ENCODE results near the gene OGDHL.

The OGDHL gene

DNA sequence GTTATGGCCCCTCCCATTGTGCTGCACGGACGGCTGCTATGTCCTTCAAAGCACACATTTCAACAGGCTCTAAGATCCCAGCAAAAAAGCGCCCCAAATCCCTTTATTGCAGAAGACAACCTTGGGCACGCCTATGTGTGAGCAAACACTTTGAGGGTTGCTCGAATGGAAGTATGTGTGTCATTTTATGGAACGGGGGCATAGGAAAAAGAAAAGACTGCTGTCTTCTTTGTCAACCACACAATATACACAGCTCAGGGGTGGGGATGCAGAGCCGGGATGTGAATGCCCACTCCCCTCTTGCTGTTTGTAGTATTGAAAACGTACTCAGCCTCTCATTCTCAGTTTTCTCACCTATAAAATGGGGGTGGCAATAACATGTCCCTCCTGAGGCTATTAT lies 50.6 kb downstream of the OGDHL start:
- Histone ChIP-seq H3K9ac (ENCODE audit: low read depth, low read length) (no peak overlapping the region), H3K9me3 (ENCODE audit: insufficient read depth, low read depth, low read length) (peaks cover 8% of the 10 kb centered on the region), H3K4me3 (ENCODE audit: low read length) (no peak overlapping the region), H3K36me3 (ENCODE audit: insufficient read depth, low read length) (no peaks in the 10 kb centered on the region), H3K27me3 (ENCODE audit: insufficient read depth, low read length) (no peaks in the 10 kb centered on the region; the same call in 1 of the 2 replicates), H3K27ac (ENCODE audit: low read depth, low read length) (no peak overlapping the region), H3K4me1 (ENCODE audit: insufficient read depth, low read length) (no peaks in the 10 kb centered on the region)
- WGBS, result 90% methylated on average over 7 of the region's 8 CpGs

- Histone ChIP-seq H3K4me3 (ENCODE audit: low read length) (no peak overlapping the region), H3K9ac (ENCODE audit: low read depth, low read length) (no peak overlapping the region), H3K4me1 (ENCODE audit: insufficient read depth, low read length) (no peaks in the 10 kb centered on the region), H3K27ac (ENCODE audit: low read depth, low read length) (no peak overlapping the region), H3K9me3 (ENCODE audit: insufficient read depth, low read depth, low read length) (peaks cover 8% of the 10 kb centered on the region), H3K27me3 (ENCODE audit: insufficient read depth, low read length) (no peaks in the 10 kb centered on the region; the same call in 1 of the 2 replicates), H3K36me3 (ENCODE audit: insufficient read depth, low read length) (no peaks in the 10 kb centered on the region)
- 96% methylated on average over 6 of the region's 6 CpGs for WGBS
Measured at GRCh38 chr10:49710966-49711365, 51.2 kb downstream of the OGDHL start.

GRCh38 chr10:49709934-49710333 lies 52.2 kb downstream of the OGDHL start:
- Histone ChIP-seq H3K4me3 (ENCODE audit: low read length) (no peak overlapping the region), H3K36me3 (ENCODE audit: insufficient read depth, low read length) (no peaks in the 10 kb centered on the region), H3K9ac (ENCODE audit: low read depth, low read length) (no peak overlapping the region), H3K4me1 (ENCODE audit: insufficient read depth, low read length) (no peaks in the 10 kb centered on the region), H3K27ac (ENCODE audit: low read depth, low read length) (no peak overlapping the region), H3K9me3 (ENCODE audit: insufficient read depth, low read depth, low read length) (peaks cover 9% of the 10 kb centered on the region), H3K27me3 (ENCODE audit: insufficient read depth, low read length) (no peaks in the 10 kb centered on the region; the same call in 1 of the 2 replicates)
- WGBS, result 68% methylated on average over 5 of the region's 5 CpGs

DNA sequence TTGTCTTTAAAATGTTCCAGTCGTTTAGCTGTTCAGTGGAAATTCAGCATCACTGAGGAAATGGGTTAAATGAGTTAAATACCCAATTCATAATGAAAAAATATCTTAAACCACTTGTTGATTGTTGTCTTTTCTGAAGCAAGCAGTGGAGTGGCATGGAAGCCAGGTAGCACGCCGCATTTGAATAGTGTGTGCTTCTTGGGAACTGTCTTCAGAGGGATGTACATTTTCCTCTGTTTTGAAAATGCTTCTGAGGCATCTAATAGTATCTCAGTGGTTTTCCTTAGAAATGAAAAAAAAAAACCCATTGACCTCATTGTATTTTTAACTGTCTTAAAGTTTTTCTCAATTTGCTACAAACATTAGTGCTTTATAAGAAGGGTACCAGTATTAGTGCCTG lies 54.5 kb downstream of the OGDHL start:
- H3K4me3 ChIP-seq (ENCODE audit: low read length), result no peak overlapping the region
- no peaks in the 10 kb centered on the region for H3K4me1 ChIP-seq (ENCODE audit: insufficient read depth, low read length)
- no peak overlapping the region for H3K9ac ChIP-seq (ENCODE audit: low read depth, low read length)
- no peak overlapping the region for H3K27ac ChIP-seq (ENCODE audit: low read depth, low read length)
- H3K9me3 ChIP-seq (ENCODE audit: insufficient read depth, low read depth, low read length), result 0 out of 2 replicates have a peak, but pooled peaks cover 2% of the 10 kb centered on the region
- 92% methylated on average over 3 of the region's 3 CpGs for WGBS
- H3K36me3 ChIP-seq (ENCODE audit: insufficient read depth, low read length), result no peaks in the 10 kb centered on the region
- no peaks in the 10 kb centered on the region; the same call in 1 of the 2 replicates for H3K27me3 ChIP-seq (ENCODE audit: insufficient read depth, low read length)

GRCh38 chr10:49700997-49701396 lies 61.1 kb downstream of the OGDHL start:
- WGBS, result 5% methylated on average over 3 of the region's 3 CpGs
- no peak overlapping the region for H3K4me3 ChIP-seq (ENCODE audit: low read length)
- H3K27me3 ChIP-seq (ENCODE audit: insufficient read depth, low read length), result peaks cover 5% of the 10 kb centered on the region
- H3K36me3 ChIP-seq (ENCODE audit: insufficient read depth, low read length), result no peaks in the 10 kb centered on the region
- no peak overlapping the region for H3K9ac ChIP-seq (ENCODE audit: low read depth, low read length)
- 0 out of 2 replicates have a peak, but pooled peaks cover 2% of the 10 kb centered on the region for H3K9me3 ChIP-seq (ENCODE audit: insufficient read depth, low read depth, low read length)
- peaks cover 5% of the 10 kb centered on the region; the same call in 1 of the 2 replicates for H3K4me1 ChIP-seq (ENCODE audit: insufficient read depth, low read length)
- H3K27ac ChIP-seq (ENCODE audit: low read depth, low read length), result no peak overlapping the region

- WGBS, result 99% methylated on average over 3 of the region's 3 CpGs
- peaks cover 5% of the 10 kb centered on the region; the same call in 1 of the 2 replicates for H3K4me1 ChIP-seq (ENCODE audit: insufficient read depth, low read length)
Measured at GRCh38 chr10:49700211-49700610, 61.9 kb downstream of the OGDHL start.

DNA sequence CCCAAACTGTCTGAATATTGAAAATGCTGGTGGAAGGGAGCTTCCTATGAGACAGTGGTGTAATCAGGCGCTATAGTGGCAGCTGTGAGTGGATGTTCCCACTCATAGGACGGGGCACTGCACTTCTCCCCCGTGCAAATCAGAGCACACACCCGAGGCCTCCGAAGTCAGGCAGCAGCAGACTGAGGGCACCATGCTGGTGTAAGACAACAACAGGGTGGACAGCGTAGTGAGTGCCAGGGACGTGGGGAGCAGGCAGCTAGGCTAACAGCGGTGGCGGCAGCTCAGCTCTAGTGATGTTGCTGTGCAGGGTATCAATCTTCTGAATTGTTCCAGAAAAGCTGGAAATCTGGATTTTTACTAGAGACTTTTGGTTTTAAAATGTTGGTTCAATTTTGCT lies 63.4 kb downstream of the OGDHL start:
- Histone ChIP-seq H3K9me3 (ENCODE audit: insufficient read depth, low read depth, low read length) (no peaks in the 10 kb centered on the region), H3K4me1 (ENCODE audit: insufficient read depth, low read length) (peaks cover 5% of the 10 kb centered on the region; the same call in 1 of the 2 replicates), H3K4me3 (ENCODE audit: low read length) (no peak overlapping the region), H3K9ac (ENCODE audit: low read depth, low read length) (no peak overlapping the region), H3K27me3 (ENCODE audit: insufficient read depth, low read length) (peaks cover 27% of the 10 kb centered on the region), H3K36me3 (ENCODE audit: insufficient read depth, low read length) (no peaks in the 10 kb centered on the region), H3K27ac (ENCODE audit: low read depth, low read length) (no peak overlapping the region)
- WGBS, result 88% methylated on average over 9 of the region's 9 CpGs

More at GRCh38 chr10:49700211-49700610, 61.9 kb downstream of the OGDHL start:
- Histone ChIP-seq H3K4me3 (ENCODE audit: low read length) (no peak overlapping the region), H3K27me3 (ENCODE audit: insufficient read depth, low read length) (peaks cover 12% of the 10 kb centered on the region), H3K27ac (ENCODE audit: low read depth, low read length) (no peak overlapping the region), H3K9ac (ENCODE audit: low read depth, low read length) (no peak overlapping the region), H3K36me3 (ENCODE audit: insufficient read depth, low read length) (no peaks in the 10 kb centered on the region), H3K9me3 (ENCODE audit: insufficient read depth, low read depth, low read length) (no peaks in the 10 kb centered on the region)

DNA sequence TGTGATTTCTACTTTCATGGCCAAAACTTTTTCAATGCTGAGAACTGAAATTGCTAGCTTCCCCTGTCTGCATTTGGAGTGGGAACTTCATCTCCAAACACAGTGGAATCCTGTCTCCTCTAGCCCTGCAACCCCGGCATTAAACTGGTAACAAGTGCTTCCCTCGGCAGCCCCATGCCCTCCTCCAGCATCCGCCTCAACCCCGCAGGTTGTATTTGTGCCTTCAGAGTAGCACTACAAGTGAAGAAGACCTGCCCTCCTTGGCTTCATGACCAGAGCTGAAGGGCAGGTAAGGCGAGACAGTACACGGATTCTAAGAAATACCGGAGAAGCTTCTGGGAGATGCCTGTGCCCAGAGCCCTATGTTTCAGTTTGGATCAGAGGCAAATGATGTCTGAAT lies 65.8 kb downstream of the OGDHL start:
- peaks cover 51% of the 10 kb centered on the region for H3K27me3 ChIP-seq (ENCODE audit: insufficient read depth, low read length)
- 90% methylated on average over 7 of the region's 7 CpGs for WGBS
- no peak overlapping the region for H3K9ac ChIP-seq (ENCODE audit: low read depth, low read length)
- no peak overlapping the region for H3K27ac ChIP-seq (ENCODE audit: low read depth, low read length)
- peaks cover 6% of the 10 kb centered on the region for H3K4me1 ChIP-seq (ENCODE audit: insufficient read depth, low read length)
- 0 out of 2 replicates have a peak, but pooled peaks cover 4% of the 10 kb centered on the region for H3K9me3 ChIP-seq (ENCODE audit: insufficient read depth, low read depth, low read length)
- H3K36me3 ChIP-seq (ENCODE audit: insufficient read depth, low read length), result no peaks in the 10 kb centered on the region
- no peak overlapping the region for H3K4me3 ChIP-seq (ENCODE audit: low read length)

- Histone ChIP-seq H3K4me3 (ENCODE audit: low read length) (no peak overlapping the region), H3K9ac (ENCODE audit: low read depth, low read length) (no peak overlapping the region), H3K9me3 (ENCODE audit: insufficient read depth, low read depth, low read length) (0 out of 2 replicates have a peak, but pooled peaks cover 4% of the 10 kb centered on the region), H3K27me3 (ENCODE audit: insufficient read depth, low read length) (peaks cover 69% of the 10 kb centered on the region), H3K27ac (ENCODE audit: low read depth, low read length) (no peak overlapping the region), H3K36me3 (ENCODE audit: insufficient read depth, low read length) (no peaks in the 10 kb centered on the region), H3K4me1 (ENCODE audit: insufficient read depth, low read length) (peaks cover 17% of the 10 kb centered on the region)
- 93% methylated on average over 6 of the region's 6 CpGs for WGBS
Measured at GRCh38 chr10:49694466-49694865, 67.7 kb downstream of the OGDHL start.

DNA sequence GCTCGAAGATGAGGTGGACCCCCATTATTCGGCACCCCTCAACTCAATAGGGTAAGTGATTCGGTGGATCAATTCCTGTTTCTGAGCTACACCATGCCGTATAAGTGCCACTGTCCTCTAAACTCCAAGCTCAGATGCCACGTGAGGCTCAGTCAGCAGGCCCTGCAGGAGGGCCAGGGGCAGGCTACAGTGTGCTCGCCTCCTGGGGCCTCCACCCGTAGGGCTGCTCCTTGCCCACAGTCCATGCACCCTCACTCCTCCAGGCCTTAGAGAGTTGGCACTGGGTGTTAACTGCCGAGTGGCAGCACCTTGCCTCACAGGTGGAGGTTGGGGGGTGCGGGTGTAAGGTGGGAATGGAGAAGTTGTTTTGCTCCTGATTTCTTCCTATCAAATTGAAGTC lies 70.5 kb downstream of the OGDHL start:
- peaks cover 97% of the 10 kb centered on the region for H3K27me3 ChIP-seq (ENCODE audit: insufficient read depth, low read length)
- WGBS, result 72% methylated on average over 9 of the region's 9 CpGs
- H3K4me1 ChIP-seq (ENCODE audit: insufficient read depth, low read length), result peaks cover 33% of the 10 kb centered on the region

DNA sequence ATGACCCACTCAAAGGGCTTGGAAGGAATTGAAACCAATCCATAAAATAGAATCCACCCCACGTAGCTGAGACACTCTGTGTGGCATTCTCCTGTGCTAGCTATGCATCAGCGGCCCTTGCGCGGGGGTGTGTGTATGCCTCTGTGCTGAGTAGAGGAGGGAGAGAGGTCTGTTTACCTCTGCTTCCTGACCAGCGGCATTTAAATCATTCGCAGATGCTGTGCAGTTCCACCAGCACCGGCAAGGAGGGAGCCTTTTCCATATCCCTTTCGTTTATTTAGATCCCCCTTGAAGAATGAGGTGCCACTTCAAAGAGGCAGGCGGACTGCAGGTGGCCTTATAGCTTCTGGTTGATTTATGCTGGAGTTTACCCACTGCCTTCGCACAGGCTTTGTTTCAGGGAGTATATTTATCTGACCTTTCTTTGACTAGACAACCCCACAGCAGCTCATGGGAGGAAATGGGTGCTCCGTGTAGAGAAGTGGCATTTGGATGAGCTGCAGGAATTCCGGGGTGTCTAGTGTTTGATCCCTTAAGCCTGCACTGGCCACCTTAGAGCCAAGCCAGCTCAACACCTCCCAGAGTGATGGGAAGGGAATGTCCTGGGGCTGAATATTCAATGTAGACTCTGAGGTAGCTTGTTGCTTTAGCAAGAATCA lies 71.3 kb downstream of the OGDHL start:
- peaks cover 33% of the 10 kb centered on the region for H3K4me1 ChIP-seq (ENCODE audit: insufficient read depth, low read length)
- 6% methylated on average over 12 of the region's 12 CpGs for WGBS
- H3K9ac ChIP-seq (ENCODE audit: low read depth, low read length), result no peak overlapping the region
- H3K27me3 ChIP-seq (ENCODE audit: insufficient read depth, low read length), result peaks cover 90% of the 10 kb centered on the region
- H3K9me3 ChIP-seq (ENCODE audit: insufficient read depth, low read depth, low read length), result peaks cover 13% of the 10 kb centered on the region
- no peak overlapping the region; the same call in 1 of the 2 replicates for H3K27ac ChIP-seq (ENCODE audit: low read depth, low read length)
- H3K36me3 ChIP-seq (ENCODE audit: insufficient read depth, low read length), result no peaks in the 10 kb centered on the region
- H3K4me3 ChIP-seq (ENCODE audit: low read length), result peak overlapping the region; percentile 32

More for the DNA sequence above, 70.5 kb downstream of the OGDHL start:
- H3K27ac ChIP-seq (ENCODE audit: low read depth, low read length), result no peak overlapping the region
- H3K4me3 ChIP-seq (ENCODE audit: low read length), result no peak overlapping the region
- no peak overlapping the region for H3K9ac ChIP-seq (ENCODE audit: low read depth, low read length)
- no peaks in the 10 kb centered on the region for H3K36me3 ChIP-seq (ENCODE audit: insufficient read depth, low read length)
- H3K9me3 ChIP-seq (ENCODE audit: insufficient read depth, low read depth, low read length), result peaks cover 13% of the 10 kb centered on the region
